Amniotic stem cell (primary cell): ENCODE results near the gene GSE1.

Experiments
- DNase-seq: peaks from one replicate; lab custom pipeline; 2025; lab: John Stamatoyannopoulos, UW

GSE1 gene

GRCh38 chr16:85706449-85707034, 93.4 kb downstream of the GSE1 start:
- no peak for DNase-seq

GRCh38 chr16:85707528-85708095, 94.5 kb downstream of the GSE1 start:
- DNase-seq = no peak

GRCh38 chr16:85708338-85708737, 95.2 kb downstream of the GSE1 start:
- DNase-seq = no peak

- no peak for DNase-seq
Measured at GRCh38 chr16:85709766-85710585, 96.9 kb downstream of the GSE1 start.

GRCh38 chr16:85710732-85711131, 97.6 kb downstream of the GSE1 start:
- no peak for DNase-seq

- DNase-seq = no peak
Measured at GRCh38 chr16:85711982-85712587, 99.0 kb downstream of the GSE1 start.

- no peak for DNase-seq
Measured at GRCh38 chr16:85712801-85713200, 99.7 kb downstream of the GSE1 start.

- no peak for DNase-seq
Measured at GRCh38 chr16:85715169-85716021, 102.3 kb downstream of the GSE1 start.

GRCh38 chr16:85716022-85716679, 103.0 kb downstream of the GSE1 start:
- DNase-seq = no peak

GRCh38 chr16:85716680-85717038, 103.5 kb downstream of the GSE1 start:
- DNase-seq = no peak

GRCh38 chr16:85717393-85718152, 104.5 kb downstream of the GSE1 start:
- DNase-seq = peak; percentile 24

GRCh38 chr16:85718153-85718477, 105.0 kb downstream of the GSE1 start:
- DNase-seq = no peak

GRCh38 chr16:85718682-85719081, 105.6 kb downstream of the GSE1 start:
- no peak for DNase-seq

GRCh38 chr16:85719605-85720301, 106.6 kb downstream of the GSE1 start:
- DNase-seq = no peak

GRCh38 chr16:85720302-85720637, 107.1 kb downstream of the GSE1 start:
- DNase-seq = no peak

- no peak for DNase-seq
Measured at GRCh38 chr16:85722128-85722893, 109.2 kb downstream of the GSE1 start.

- no peak for DNase-seq
Measured at GRCh38 chr16:85724126-85724879, 111.2 kb downstream of the GSE1 start.

GRCh38 chr16:85724936-85725335, 111.8 kb downstream of the GSE1 start:
- DNase-seq = no peak
